Measurements from ENCODE around the gene GMDS.

GRCh38 chr6:2179950-2180349 is 65.5 kb downstream of the GMDS start:
- TF ChIP-seq USF2 (IDR thresholded peaks at IDR 0.05; ENCODE audit: low read depth, low read length): no peak
- no peak for TF ChIP-seq POLR2A (IDR thresholded peaks at IDR 0.05; ENCODE audit: low read depth, low read length)
- TF ChIP-seq CTCF (conservative IDR thresholded peaks at IDR 0.05; ENCODE audit: low read depth, low read length): no peak
- no peak for TF ChIP-seq RAD21 (IDR thresholded peaks at IDR 0.05; ENCODE audit: low read length)
- no peak for TF ChIP-seq NFE2L2 (IDR thresholded peaks at IDR 0.05; ENCODE audit: low read depth, low read length)
